ENCODE measurements around the gene TTC7B.

TTC7B gene

DNA sequence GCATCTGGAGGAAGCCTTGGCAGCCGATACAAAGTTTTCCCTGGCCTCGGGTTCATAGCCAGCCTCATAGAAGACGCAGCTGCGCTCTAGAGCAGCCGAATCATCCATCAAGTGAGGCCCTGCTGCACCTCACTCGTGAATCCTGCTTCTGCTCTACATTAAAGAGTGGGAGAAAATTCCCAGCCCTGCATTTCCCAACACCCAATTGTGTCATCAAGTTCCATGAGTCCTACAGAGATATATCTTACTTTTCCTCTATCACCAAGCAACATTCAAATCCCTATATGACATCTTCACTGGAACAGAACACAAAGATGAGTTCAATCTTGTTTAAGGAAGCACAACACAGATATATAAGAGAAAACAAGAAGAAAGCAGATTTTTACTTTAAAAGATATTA, 139.3 kb downstream of the TTC7B start:
- ATAC-seq (ENCODE audit: low read depth), result no peak

DNA sequence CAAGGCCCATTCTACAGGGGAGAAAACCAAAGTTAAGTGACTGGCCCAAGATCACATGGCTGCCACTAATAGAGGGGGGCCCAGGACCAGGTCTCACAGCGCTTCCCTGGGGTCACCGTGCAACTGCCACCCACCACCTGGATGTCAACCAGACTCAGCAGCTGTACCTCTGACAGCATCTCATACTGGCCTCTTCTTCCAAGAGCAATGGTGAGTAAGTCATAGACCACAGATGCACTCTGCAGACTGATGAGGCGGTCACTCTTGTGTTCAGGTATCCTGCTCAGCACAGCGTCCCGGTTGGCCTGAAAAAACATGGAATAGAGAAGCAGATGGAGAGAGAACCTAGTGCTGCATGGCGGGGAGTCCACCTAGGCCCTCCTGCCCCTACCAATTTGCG, 139.9 kb downstream of the TTC7B start:
- H3K27me3 Mint-ChIP-seq, result peaks cover 2% of the 10 kb centered on the region
- ATAC-seq (ENCODE audit: low read depth) (no peak), DNase-seq (ENCODE audit: low spot score in 2 of 2) (no peak)
- peaks cover 6% of the 10 kb centered on the region for H3K4me1 Mint-ChIP-seq
- H3K9me3 Mint-ChIP-seq, result no peaks in the 10 kb centered on the region
- H3K4me3 Mint-ChIP-seq, result no peak overlapping the region
- H3K27ac Mint-ChIP-seq, result no peak overlapping the region
- H3K36me3 Mint-ChIP-seq, result no peaks in the 10 kb centered on the region

More for the DNA sequence above, 139.3 kb downstream of the TTC7B start:
- H3K4me3 Mint-ChIP-seq, result no peak overlapping the region
- H3K27me3 Mint-ChIP-seq, result peaks cover 2% of the 10 kb centered on the region
- no peak overlapping the region for H3K27ac Mint-ChIP-seq
- no peaks in the 10 kb centered on the region for H3K36me3 Mint-ChIP-seq
- H3K9me3 Mint-ChIP-seq, result no peaks in the 10 kb centered on the region
- H3K4me1 Mint-ChIP-seq, result peaks cover under 1% of the 10 kb centered on the region
- no peak for DNase-seq (ENCODE audit: low spot score in 2 of 2)

DNA sequence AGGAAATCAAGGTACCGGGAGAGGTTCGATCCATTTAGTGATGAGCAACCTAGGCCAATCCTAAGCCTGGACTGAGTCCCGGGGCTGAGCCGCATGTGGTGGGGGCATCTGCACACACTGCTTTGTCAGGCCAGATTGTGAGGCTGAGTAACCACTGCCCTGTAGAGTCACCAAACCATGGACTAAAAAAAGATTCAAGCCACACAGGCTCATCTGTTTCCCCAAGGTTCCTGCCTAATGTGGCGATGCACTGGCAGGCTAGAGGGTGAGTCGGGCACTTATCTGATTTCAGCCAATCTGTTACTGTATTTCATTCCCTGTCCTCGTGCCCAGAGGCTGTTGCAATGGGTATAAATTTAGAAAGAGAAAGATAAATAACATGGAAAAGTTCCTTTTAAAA, 140.8 kb downstream of the TTC7B start:
- Mint-ChIP-seq H3K4me1 (peaks cover 9% of the 10 kb centered on the region), H3K27ac (no peak overlapping the region), H3K27me3 (peaks cover 2% of the 10 kb centered on the region), H3K4me3 (no peak overlapping the region), H3K36me3 (no peaks in the 10 kb centered on the region), H3K9me3 (no peaks in the 10 kb centered on the region)
- DNase-seq (ENCODE audit: low spot score in 2 of 2) (no peak), ATAC-seq (ENCODE audit: low read depth) (no peak)

DNA sequence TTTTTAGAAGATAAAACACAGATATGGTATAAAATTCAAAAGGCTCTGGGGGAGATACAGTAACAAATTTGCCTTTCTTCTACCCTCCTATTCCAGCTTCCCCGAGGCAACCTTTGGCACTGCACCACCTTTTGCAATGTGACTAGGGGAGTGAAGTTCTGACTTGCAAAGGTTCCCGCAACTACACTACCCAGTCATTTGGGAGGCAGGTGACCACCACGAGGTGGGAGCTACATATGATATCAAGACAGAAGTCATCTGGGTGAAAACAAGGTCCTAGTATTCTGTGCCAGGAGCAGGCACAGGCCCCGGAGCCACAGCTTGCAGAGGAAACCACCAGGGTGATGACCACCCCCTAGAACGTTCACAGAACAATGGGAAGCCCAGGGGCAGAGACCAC, 141.5 kb downstream of the TTC7B start:
- no peak overlapping the region for H3K27ac Mint-ChIP-seq
- H3K9me3 Mint-ChIP-seq, result peaks cover 4% of the 10 kb centered on the region
- peaks cover 9% of the 10 kb centered on the region for H3K4me1 Mint-ChIP-seq
- DNase-seq (ENCODE audit: low spot score in 2 of 2), result no peak
- H3K4me3 Mint-ChIP-seq, result no peak overlapping the region
- no peak for ATAC-seq (ENCODE audit: low read depth)
- H3K27me3 Mint-ChIP-seq, result peaks cover 2% of the 10 kb centered on the region
- H3K36me3 Mint-ChIP-seq, result peaks cover 2% of the 10 kb centered on the region

DNA sequence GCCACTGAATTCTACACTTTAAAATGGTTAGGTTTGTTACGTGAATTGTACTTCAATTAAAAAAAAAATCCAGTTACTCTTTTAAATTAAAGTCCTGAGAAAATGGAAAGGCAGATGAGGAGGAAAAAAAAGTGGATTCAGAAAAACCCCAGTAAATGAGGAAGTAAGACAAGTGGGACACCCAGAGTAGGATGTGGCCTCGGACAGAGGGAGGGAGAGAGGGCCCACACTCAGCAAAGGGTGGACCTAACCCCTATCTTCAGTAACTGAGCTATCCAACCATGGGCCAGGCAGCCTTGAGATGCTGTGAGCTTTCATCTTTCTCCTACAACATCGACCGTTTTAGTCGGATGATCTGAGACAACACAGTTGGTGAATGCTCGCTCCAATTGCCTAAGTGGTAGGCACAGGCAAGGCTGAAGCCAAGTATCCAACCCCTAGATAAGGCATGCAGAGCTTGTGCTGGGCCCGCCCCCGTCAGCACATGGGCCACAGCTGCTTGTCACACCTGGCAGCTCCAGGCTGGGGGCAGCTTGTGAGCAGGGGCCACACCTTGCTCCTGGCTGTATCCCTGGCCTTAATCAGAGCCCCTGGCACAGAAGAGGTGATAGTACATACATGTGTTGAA, 142.1 kb downstream of the TTC7B start:
- Mint-ChIP-seq H3K4me3 (no peak overlapping the region), H3K27ac (no peak overlapping the region), H3K9me3 (peaks cover 5% of the 10 kb centered on the region), H3K27me3 (peaks cover 2% of the 10 kb centered on the region), H3K4me1 (peaks cover 9% of the 10 kb centered on the region), H3K36me3 (peaks cover 3% of the 10 kb centered on the region)
- ATAC-seq (ENCODE audit: low read depth), result no peak
- DNase-seq (ENCODE audit: low spot score in 2 of 2), result no peak

DNA sequence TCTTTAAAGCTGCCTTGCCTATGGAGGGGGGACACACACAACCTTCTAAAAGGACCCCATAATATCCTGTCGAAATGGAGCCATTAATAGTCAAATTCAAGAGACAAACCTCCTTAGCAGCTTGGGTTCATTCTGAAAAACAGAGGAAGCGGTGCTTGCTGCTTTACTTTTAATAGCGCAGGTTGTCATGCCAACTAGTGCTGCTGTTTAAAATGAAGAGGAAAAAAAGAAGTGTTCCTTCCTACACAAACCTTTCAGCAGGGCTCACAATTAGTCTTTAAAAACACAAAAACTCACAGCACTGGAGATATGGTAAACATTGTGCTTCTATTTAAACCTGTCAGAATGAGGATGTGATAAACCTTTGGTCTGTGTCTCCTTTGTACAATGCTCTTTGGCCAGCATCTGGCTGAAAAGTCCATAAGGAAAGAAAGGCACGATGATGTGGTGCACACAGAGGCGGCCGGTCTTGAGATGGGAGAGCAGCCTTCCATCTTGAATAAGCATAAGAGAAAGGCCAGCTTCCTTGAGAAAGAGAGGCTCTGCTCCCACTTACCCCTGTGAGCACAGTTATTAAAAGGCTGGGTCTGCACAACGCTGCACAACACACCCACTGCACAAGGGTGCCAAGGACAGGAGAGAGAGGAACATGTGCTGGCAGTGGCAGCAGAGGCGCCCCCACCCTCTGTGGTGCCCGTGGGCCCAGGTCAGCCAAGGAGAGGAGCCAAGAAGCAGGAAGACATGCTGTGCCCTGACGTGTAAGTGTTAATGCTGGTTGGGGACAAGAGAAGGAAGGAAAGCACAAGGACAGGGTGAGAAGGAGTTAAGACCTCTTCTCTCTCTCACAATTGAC, 144.6 kb downstream of the TTC7B start:
- Mint-ChIP-seq H3K9me3 (peaks cover 5% of the 10 kb centered on the region), H3K4me1 (peaks cover 9% of the 10 kb centered on the region), H3K36me3 (peaks cover 3% of the 10 kb centered on the region), H3K27me3 (peaks cover 2% of the 10 kb centered on the region), H3K4me3 (no peak overlapping the region), H3K27ac (peak overlapping the region; percentile 1)
- peak; percentile 26 for ATAC-seq (ENCODE audit: low read depth)
- no peak for DNase-seq (ENCODE audit: low spot score in 2 of 2)

DNA sequence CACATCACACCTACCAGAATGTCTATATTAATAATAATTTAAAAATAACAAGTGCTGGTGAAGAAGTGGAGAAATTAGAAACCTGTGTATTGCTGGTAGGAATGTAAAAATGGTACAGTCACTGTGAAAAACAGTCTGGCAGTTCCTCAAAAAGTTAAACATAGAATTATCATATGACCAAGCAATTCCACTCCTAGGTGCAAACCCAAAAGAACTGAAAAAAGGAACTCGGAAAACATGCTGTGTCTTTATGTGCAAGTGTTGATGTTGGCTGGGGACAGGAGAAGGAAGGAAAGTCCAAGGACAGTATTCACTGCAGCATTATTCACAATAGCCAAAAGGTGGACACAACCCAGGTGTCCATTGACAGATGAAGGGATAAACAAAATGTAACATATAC, 146.5 kb downstream of the TTC7B start:
- Mint-ChIP-seq H3K9me3 (peaks cover 5% of the 10 kb centered on the region), H3K27me3 (peaks cover 1% of the 10 kb centered on the region), H3K27ac (no peak overlapping the region), H3K36me3 (peaks cover 3% of the 10 kb centered on the region), H3K4me1 (peaks cover 9% of the 10 kb centered on the region), H3K4me3 (no peak overlapping the region)
- DNase-seq (ENCODE audit: low spot score in 2 of 2), result no peak
- ATAC-seq (ENCODE audit: low read depth), result no peak

DNA sequence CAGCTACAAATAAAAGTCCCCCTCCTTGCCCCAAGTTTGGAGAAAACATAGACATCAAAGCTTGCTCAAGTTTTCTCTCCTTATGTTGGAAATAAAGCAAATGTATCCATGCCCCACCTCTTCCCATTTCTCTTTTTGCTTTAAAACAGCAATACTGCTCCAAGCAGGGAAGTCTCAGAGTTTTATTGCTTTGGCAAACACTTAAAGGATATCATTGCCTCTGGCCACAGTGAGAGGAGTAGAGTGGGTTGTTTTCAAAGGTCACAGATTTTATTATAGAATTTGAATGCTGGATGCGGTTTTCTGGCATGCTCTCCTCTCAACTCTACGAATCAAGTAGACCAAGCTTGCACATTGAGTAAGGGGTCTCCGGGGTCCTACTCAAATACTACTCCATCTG, 149.7 kb downstream of the TTC7B start:
- peaks cover 5% of the 10 kb centered on the region for H3K4me1 Mint-ChIP-seq
- DNase-seq (ENCODE audit: low spot score in 2 of 2) (no peak), ATAC-seq (ENCODE audit: low read depth) (no peak)
- H3K9me3 Mint-ChIP-seq, result peaks cover 5% of the 10 kb centered on the region
- no peak overlapping the region for H3K27ac Mint-ChIP-seq
- peaks cover 3% of the 10 kb centered on the region for H3K36me3 Mint-ChIP-seq
- H3K4me3 Mint-ChIP-seq, result no peak overlapping the region
- no peaks in the 10 kb centered on the region for H3K27me3 Mint-ChIP-seq

DNA sequence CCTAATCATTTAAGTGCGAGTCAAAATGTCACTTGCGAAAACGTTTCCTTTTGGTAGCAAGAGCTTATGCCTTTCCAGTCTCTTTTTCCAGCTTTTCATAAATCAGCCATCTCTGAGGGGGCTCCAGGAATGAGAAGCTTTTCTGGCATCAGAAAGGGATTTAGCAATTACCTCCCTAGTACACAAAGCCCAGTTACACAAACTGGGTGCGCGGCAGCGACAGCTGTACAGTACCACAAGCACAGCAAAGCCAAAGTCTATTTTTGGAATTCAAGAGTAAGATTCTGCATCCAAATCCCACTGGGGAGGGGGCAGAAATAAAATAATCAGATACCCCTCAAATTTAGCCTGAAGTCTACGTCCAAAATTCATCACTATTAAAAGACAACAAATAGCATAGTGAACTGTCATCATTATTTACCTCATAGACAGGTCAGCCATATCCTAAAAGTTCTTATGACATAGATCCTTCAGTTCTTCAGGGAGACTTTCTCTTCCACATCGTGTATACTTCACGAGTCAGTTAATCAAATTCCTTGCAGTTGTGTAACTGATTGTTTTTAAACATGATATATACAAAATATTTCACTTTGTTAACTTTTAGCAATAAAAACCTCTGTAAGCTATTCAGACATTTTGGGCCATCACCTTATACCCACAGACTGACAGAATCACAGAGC, 150.8 kb downstream of the TTC7B start:
- H3K4me1 Mint-ChIP-seq, result peaks cover 3% of the 10 kb centered on the region
- no peak for ATAC-seq (ENCODE audit: low read depth)
- peaks cover 5% of the 10 kb centered on the region for H3K9me3 Mint-ChIP-seq
- H3K36me3 Mint-ChIP-seq, result peaks cover 3% of the 10 kb centered on the region
- H3K4me3 Mint-ChIP-seq, result no peak overlapping the region
- H3K27me3 Mint-ChIP-seq, result no peaks in the 10 kb centered on the region
- no peak overlapping the region for H3K27ac Mint-ChIP-seq
- DNase-seq (ENCODE audit: low spot score in 2 of 2), result no peak

DNA sequence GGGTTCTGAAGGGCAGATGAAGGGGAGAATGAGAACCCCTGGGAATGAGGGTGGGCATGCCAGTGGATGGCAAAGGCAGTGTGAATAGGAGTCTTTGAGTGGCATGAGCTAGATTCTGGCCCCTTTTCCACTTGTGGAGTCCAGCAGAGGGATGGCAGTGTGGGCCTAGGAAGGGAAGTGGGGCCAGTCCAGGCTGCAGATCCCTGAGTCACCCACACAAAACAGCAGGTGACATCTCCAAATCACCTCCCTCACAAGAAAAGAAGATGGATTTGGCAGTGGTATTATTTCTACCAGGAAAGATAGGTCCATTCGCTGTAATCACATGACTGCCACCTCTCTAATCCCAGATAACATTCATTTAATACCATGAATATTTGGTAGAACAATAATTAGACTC, 151.3 kb downstream of the TTC7B start:
- ATAC-seq (ENCODE audit: low read depth) (no peak), DNase-seq (ENCODE audit: low spot score in 2 of 2) (no peak)
- Mint-ChIP-seq H3K27me3 (peaks cover 1% of the 10 kb centered on the region), H3K27ac (no peak overlapping the region), H3K36me3 (peaks cover 3% of the 10 kb centered on the region), H3K9me3 (peaks cover 3% of the 10 kb centered on the region), H3K4me1 (peaks cover 3% of the 10 kb centered on the region), H3K4me3 (no peak overlapping the region)

DNA sequence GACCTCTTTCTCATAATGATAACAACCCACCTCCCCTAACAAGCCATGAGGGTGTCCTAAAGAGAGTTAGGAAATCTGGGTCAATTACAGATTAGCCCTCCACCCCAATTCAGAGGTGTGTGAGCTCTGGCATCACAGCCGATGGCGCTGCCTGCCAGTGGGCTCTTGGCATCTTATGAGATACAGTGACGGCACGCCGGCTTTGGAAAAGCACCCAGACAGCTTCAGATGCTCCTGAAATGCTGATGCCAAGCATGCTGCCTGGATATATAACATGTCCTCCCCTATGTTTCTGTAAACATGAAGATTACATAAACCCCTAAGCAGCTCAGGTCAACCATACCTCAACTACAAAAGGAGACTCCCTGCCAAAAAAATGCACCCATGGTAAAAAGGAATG, 152.6 kb downstream of the TTC7B start:
- no peak for DNase-seq (ENCODE audit: low spot score in 2 of 2)
- no peak for ATAC-seq (ENCODE audit: low read depth)
- Mint-ChIP-seq H3K4me3 (no peak overlapping the region), H3K36me3 (no peaks in the 10 kb centered on the region), H3K9me3 (no peaks in the 10 kb centered on the region), H3K27ac (no peak overlapping the region), H3K27me3 (peaks cover 5% of the 10 kb centered on the region), H3K4me1 (peaks cover 3% of the 10 kb centered on the region)

DNA sequence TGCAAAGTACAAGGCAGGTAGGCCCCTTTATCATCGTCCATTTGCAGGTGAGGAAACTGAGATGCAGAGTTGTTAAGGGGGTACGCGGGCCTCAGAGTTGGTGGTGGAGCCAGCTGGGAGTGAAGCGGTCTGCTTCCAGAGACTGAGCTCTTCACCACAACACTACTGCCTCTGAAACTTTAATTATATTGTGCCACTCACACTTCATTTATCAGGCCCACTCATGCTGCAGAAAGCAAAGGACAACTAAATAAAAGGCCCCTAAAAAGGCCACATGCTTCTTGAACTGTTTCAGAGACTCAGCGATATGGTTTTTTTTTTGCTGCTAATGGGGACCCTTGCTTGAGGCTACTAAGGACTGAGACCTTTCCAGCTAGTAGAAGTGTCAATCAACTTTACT, 153.1 kb downstream of the TTC7B start:
- Mint-ChIP-seq H3K4me1 (peaks cover 3% of the 10 kb centered on the region), H3K4me3 (no peak overlapping the region), H3K36me3 (no peaks in the 10 kb centered on the region), H3K27ac (no peak overlapping the region), H3K9me3 (no peaks in the 10 kb centered on the region), H3K27me3 (peaks cover 5% of the 10 kb centered on the region)
- DNase-seq (ENCODE audit: low spot score in 2 of 2) (no peak), ATAC-seq (ENCODE audit: low read depth) (no peak)

DNA sequence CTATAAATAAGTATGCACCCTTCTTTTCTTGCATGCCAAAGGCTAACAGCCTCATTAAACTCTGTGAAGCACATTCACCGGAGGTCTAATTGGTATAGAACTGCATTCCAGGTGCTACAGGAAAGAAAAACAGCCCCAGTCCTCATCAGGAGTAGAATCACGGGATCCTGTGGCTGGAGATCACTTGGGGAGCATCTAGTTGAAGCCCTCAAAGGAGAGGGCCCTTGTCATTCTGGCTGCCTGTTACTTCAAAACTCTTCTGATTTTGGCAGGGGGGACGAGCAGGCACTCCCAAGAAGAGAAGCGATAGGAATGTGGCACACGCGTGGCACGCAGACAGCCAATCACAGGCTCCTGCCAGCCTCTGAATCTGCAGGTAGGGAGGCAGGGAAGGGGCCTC, 154.4 kb downstream of the TTC7B start:
- H3K9me3 Mint-ChIP-seq, result no peaks in the 10 kb centered on the region
- no peak overlapping the region for H3K27ac Mint-ChIP-seq
- H3K36me3 Mint-ChIP-seq, result no peaks in the 10 kb centered on the region
- no peak for ATAC-seq (ENCODE audit: low read depth)
- peaks cover 5% of the 10 kb centered on the region for H3K27me3 Mint-ChIP-seq
- peaks cover 3% of the 10 kb centered on the region for H3K4me1 Mint-ChIP-seq
- no peak for DNase-seq (ENCODE audit: low spot score in 2 of 2)
- no peak overlapping the region for H3K4me3 Mint-ChIP-seq

DNA sequence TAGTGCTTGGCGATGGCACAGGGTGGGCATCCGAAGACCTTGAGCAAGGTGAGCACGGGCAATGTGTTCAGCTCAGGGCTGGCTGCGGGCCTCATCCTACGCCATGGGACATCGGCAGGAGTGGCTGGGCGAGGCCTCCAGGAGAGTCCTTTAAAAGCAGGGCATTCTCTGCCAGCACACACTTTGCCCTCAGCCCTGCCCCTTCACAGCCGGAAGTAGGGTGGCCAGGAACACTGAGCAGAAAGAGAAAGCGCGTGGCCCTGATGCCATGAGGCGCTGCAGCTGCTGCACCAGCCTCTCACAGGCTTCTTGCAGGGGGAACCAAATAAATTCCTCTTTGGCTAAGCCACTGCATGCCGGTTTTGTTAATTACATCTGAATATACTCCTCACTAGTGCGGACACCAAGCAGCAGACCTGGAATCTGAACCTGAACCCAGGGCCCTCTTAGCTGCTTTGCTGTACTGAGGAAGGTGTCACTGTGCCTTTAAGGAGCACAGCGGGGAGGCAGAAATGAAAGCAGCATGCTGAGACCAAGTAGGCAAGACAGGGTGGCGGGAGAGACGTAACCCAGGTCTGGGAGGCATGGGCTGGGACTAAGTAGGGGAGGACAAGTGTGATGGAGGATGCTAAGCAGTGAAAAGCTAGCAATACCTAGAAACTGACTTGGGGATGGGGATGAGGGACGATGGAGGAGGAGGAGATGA, 155.2 kb downstream of the TTC7B start:
- Mint-ChIP-seq H3K4me3 (no peak overlapping the region), H3K4me1 (peaks cover 3% of the 10 kb centered on the region), H3K9me3 (no peaks in the 10 kb centered on the region), H3K27ac (no peak overlapping the region), H3K27me3 (peaks cover 5% of the 10 kb centered on the region), H3K36me3 (no peaks in the 10 kb centered on the region)
- no peak for ATAC-seq (ENCODE audit: low read depth)
- no peak for DNase-seq (ENCODE audit: low spot score in 2 of 2)
